IMR-90 (cell line): ENCODE data around the gene PPP5C.

Experiments
- CEBPB ChIP-seq: IDR thresholded peaks from 2 replicates; pipeline ENCODE4 v1.6.1; 2012; ENCODE audit warnings: low read depth, low read length, improper control_type of control experiment
- FOS ChIP-seq: fragments of 150-350 bp; IDR thresholded peaks from 2 replicates; pipeline ENCODE4 v1.6.1; 2016; ENCODE audit warnings: low read depth, low read length
- MAFK ChIP-seq: IDR thresholded peaks from 2 replicates; pipeline ENCODE4 v1.6.1; 2012; ENCODE audit warnings: low read depth, low read length, improper control_type of control experiment
- MXI1 ChIP-seq: IDR thresholded peaks from 2 replicates; pipeline ENCODE4 v1.6.1; 2012; ENCODE audit warnings: low read depth, mild to moderate bottlenecking, low read length, moderate library complexity, borderline replicate concordance
- RAD21 ChIP-seq: IDR thresholded peaks from 2 replicates; pipeline ENCODE4 v1.6.1; 2012; ENCODE audit warnings: low read length, improper control_type of control experiment
- SMC3 ChIP-seq: fragments of 150-350 bp; IDR thresholded peaks from 2 replicates; pipeline ENCODE4 v1.6.1; 2016; ENCODE audit warnings: low read depth, mild to moderate bottlenecking, antibody characterized with exemption, low read length, moderate library complexity
- TF ChIP-seq, protein P1 (sequence below): conservative IDR thresholded peaks from 2 replicates; pipeline ENCODE4 v1.5.1; 2012; ENCODE audit warnings: mild to moderate bottlenecking, low read depth, low read length, improper control_type of control experiment

DNA sequence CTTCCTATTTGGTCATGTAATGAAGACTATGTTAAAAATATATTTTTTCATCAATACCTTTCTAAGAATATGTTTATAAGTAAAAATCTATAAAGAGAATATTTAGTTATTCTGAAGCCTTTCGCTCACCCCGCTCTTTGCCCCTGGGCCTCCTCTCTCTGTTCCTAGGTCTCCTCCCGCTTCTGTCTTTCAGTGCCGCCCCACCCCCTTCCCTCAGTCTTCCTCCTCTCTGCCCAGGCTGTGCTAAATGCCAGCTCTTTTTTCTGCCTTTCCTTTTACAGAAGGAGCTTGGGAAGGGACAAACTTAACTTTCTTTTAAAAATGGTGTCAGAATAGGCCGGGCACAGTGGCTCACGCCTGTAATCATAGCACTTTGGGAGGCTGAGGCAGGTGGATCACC lies 27.3 kb upstream of the PPP5C start:
- no peak for TF ChIP-seq MAFK
- TF ChIP-seq, protein P1, sequence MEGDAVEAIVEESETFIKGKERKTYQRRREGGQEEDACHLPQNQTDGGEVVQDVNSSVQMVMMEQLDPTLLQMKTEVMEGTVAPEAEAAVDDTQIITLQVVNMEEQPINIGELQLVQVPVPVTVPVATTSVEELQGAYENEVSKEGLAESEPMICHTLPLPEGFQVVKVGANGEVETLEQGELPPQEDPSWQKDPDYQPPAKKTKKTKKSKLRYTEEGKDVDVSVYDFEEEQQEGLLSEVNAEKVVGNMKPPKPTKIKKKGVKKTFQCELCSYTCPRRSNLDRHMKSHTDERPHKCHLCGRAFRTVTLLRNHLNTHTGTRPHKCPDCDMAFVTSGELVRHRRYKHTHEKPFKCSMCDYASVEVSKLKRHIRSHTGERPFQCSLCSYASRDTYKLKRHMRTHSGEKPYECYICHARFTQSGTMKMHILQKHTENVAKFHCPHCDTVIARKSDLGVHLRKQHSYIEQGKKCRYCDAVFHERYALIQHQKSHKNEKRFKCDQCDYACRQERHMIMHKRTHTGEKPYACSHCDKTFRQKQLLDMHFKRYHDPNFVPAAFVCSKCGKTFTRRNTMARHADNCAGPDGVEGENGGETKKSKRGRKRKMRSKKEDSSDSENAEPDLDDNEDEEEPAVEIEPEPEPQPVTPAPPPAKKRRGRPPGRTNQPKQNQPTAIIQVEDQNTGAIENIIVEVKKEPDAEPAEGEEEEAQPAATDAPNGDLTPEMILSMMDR, result no peak
- TF ChIP-seq RAD21, result no peak
- no peak for TF ChIP-seq CEBPB
- TF ChIP-seq MXI1, result no peak
- no peak for TF ChIP-seq SMC3
- no peak for TF ChIP-seq FOS
